PC-9 (cell line): ENCODE data around the gene MSTO1.

Experiments
- CTCF ChIP-seq: fragments of 200-600 bp; sonication (generic); conservative IDR thresholded peaks from 2 replicates; pipeline ENCODE4 v1.6.1; 2017; ENCODE audit warnings: mixed run types, antibody characterized with exemption, mild to moderate bottlenecking, moderate library complexity
- EZH2 ChIP-seq: fragments of 200-600 bp; sonication (generic); IDR thresholded peaks from 2 replicates; pipeline ENCODE4 v1.8.0; 2017; ENCODE audit warnings: antibody characterized with exemption, low read depth

DNA sequence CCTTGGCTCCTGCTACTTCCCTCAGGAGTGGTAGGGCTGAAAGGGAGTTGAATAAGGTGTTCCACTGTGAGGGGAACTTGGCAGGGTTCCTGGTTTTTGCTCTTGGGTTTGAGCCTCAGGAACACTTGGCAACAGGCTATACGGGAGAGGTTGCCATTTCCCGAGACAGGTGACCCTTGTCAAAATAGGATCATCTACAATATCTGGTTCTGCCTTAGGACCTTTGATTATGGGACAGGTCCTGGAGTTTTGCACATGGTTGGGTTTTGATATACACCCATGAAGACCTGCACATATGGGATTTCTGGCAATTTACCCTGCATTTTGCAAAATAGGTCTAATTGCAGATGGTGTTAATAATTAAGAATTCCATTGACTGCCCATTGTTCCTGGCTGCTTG is 47.4 kb downstream of the MSTO1 start:
- TF ChIP-seq EZH2: no peak
- no peak for TF ChIP-seq CTCF
